NB4 (cell line): ENCODE results near the gene KAZALD1.

Source experiments
- POLR2A ChIP-seq: IDR thresholded peaks from 2 replicates; pipeline ENCODE4 v1.6.1; 2011; ENCODE audit warnings: mild to moderate bottlenecking; ENCODE audit not compliant: insufficient read length; ENCODE audit errors: extremely low read depth
- TF ChIP-seq, protein P1 (sequence below): IDR thresholded peaks from one replicate; pipeline ENCODE4 v1.5.1; 2012; ENCODE audit warnings: low read depth, low read length
- TF ChIP-seq, protein P2 (sequence below): IDR thresholded peaks from 2 replicates; pipeline ENCODE4 v1.6.1; 2011; ENCODE audit warnings: low read depth, low read length

DNA sequence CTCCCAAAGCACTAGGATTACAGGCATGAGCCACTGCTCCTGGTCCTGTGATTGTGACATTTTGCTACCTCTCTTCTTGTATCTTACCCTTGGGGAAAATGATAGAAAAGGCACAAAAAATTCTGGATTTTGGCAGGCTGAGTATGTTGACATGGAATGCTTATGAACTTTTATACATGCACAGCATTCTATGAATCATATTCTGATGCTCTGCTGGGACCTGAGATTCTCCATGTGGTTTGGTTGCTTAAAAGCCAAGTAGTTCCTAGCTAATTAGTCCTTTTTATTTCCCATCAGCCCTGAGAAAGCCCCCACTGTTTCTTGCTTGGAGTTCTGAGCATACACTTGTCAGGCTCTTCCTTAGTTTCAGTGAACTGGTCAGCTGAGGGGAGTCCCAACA is 8.3 kb upstream of the KAZALD1 start:
- TF ChIP-seq, protein P1, sequence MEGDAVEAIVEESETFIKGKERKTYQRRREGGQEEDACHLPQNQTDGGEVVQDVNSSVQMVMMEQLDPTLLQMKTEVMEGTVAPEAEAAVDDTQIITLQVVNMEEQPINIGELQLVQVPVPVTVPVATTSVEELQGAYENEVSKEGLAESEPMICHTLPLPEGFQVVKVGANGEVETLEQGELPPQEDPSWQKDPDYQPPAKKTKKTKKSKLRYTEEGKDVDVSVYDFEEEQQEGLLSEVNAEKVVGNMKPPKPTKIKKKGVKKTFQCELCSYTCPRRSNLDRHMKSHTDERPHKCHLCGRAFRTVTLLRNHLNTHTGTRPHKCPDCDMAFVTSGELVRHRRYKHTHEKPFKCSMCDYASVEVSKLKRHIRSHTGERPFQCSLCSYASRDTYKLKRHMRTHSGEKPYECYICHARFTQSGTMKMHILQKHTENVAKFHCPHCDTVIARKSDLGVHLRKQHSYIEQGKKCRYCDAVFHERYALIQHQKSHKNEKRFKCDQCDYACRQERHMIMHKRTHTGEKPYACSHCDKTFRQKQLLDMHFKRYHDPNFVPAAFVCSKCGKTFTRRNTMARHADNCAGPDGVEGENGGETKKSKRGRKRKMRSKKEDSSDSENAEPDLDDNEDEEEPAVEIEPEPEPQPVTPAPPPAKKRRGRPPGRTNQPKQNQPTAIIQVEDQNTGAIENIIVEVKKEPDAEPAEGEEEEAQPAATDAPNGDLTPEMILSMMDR, result no peak
- no peak for TF ChIP-seq POLR2A
- TF ChIP-seq, protein P2, sequence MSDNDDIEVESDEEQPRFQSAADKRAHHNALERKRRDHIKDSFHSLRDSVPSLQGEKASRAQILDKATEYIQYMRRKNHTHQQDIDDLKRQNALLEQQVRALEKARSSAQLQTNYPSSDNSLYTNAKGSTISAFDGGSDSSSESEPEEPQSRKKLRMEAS, result no peak
